ENCODE measurements around the gene SHOC2. TPM values are rescaled to one million over a fixed set of nuclear protein-coding genes. Genes with fewer than 3 reads are reported as not detected.

SHOC2 gene
- total RNA-seq, 2 experiments from 2014 or later: 43.2 to 45.6 TPM

GRCh38 chr10:110960333-110960712 is 40.9 kb downstream of the SHOC2 start:
- no peak for DNase-seq
- H3K27ac Mint-ChIP-seq: no peak overlapping the region
- no peaks in the 10 kb centered on the region for H3K9me3 Mint-ChIP-seq
- H3K4me1 Mint-ChIP-seq: peaks cover 5% of the 10 kb centered on the region
- ChIA-PET CTCF (no interaction called here), POLR2A (no interaction called here)
- H3K4me3 Mint-ChIP-seq: no peak overlapping the region
- H3K36me3 Mint-ChIP-seq (ENCODE audit: low read depth): peaks cover 11% of the 10 kb centered on the region
- no peaks in the 10 kb centered on the region for H3K27me3 Mint-ChIP-seq

GRCh38 chr10:110962443-110962842 is 43.0 kb downstream of the SHOC2 start:
- Mint-ChIP-seq H3K9me3 (no peaks in the 10 kb centered on the region), H3K4me1 (peaks cover 5% of the 10 kb centered on the region), H3K27ac (no peak overlapping the region), H3K27me3 (no peaks in the 10 kb centered on the region), H3K36me3 (ENCODE audit: low read depth) (peaks cover 14% of the 10 kb centered on the region), H3K4me3 (no peak overlapping the region)
- DNase-seq: no peak
- POLR2A ChIA-PET: interaction anchor here (0.8 kb wide), 1 partner anchor 43 kb away, joined by 3 read pairs; the partner anchor contains the start of genes BBIP1 and SHOC2
- CTCF ChIA-PET: no interaction called here

- DNase-seq: no peak
- Mint-ChIP-seq H3K27me3 (no peaks in the 10 kb centered on the region), H3K4me3 (no peak overlapping the region), H3K27ac (no peak overlapping the region), H3K4me1 (peaks cover 5% of the 10 kb centered on the region), H3K36me3 (ENCODE audit: low read depth) (peaks cover 14% of the 10 kb centered on the region), H3K9me3 (no peaks in the 10 kb centered on the region)
- POLR2A ChIA-PET: no interaction called here
- CTCF ChIA-PET: interaction anchor here (0.8 kb wide), 1 partner anchor 16 kb away, joined by 3 read pairs; no protein-coding TSS in a partner anchor
Observed at GRCh38 chr10:110963162-110963561, 43.8 kb downstream of the SHOC2 start.

GRCh38 chr10:110964681-110965080 is 45.3 kb downstream of the SHOC2 start:
- ChIA-PET POLR2A (no interaction called here), CTCF (no interaction called here)
- no peak for DNase-seq
- Mint-ChIP-seq H3K4me1 (peaks cover 5% of the 10 kb centered on the region), H3K27me3 (no peaks in the 10 kb centered on the region), H3K36me3 (ENCODE audit: low read depth) (peaks cover 9% of the 10 kb centered on the region), H3K9me3 (no peaks in the 10 kb centered on the region), H3K4me3 (no peak overlapping the region), H3K27ac (no peak overlapping the region)

GRCh38 chr10:110965216-110965615 is 45.8 kb downstream of the SHOC2 start:
- Mint-ChIP-seq H3K9me3 (no peaks in the 10 kb centered on the region), H3K4me3 (no peak overlapping the region), H3K36me3 (ENCODE audit: low read depth) (peaks cover 9% of the 10 kb centered on the region), H3K4me1 (peaks cover 5% of the 10 kb centered on the region), H3K27ac (no peak overlapping the region), H3K27me3 (no peaks in the 10 kb centered on the region)
- CTCF ChIA-PET: no interaction called here
- POLR2A ChIA-PET: no interaction called here
- DNase-seq: no peak

- H3K36me3 Mint-ChIP-seq (ENCODE audit: low read depth): peaks cover 9% of the 10 kb centered on the region
- ChIA-PET CTCF (no interaction called here), POLR2A (no interaction called here)
- no peaks in the 10 kb centered on the region for H3K27me3 Mint-ChIP-seq
- no peak overlapping the region for H3K4me3 Mint-ChIP-seq
- peaks cover 8% of the 10 kb centered on the region for H3K4me1 Mint-ChIP-seq
- DNase-seq: no peak
- no peak overlapping the region for H3K27ac Mint-ChIP-seq
- no peaks in the 10 kb centered on the region for H3K9me3 Mint-ChIP-seq
Observed at GRCh38 chr10:110966146-110966545, 46.7 kb downstream of the SHOC2 start.

- ChIA-PET POLR2A (no interaction called here), CTCF (no interaction called here)
- no peaks in the 10 kb centered on the region for H3K9me3 Mint-ChIP-seq
- no peak overlapping the region for H3K27ac Mint-ChIP-seq
- H3K27me3 Mint-ChIP-seq: no peaks in the 10 kb centered on the region
- peaks cover 12% of the 10 kb centered on the region for H3K36me3 Mint-ChIP-seq (ENCODE audit: low read depth)
- H3K4me1 Mint-ChIP-seq: peaks cover 10% of the 10 kb centered on the region
- no peak overlapping the region for H3K4me3 Mint-ChIP-seq
- no peak for DNase-seq
Observed at GRCh38 chr10:110967009-110967630, 47.7 kb downstream of the SHOC2 start.

- CTCF ChIA-PET: no interaction called here
- H3K4me1 Mint-ChIP-seq: peaks cover 6% of the 10 kb centered on the region
- no peaks in the 10 kb centered on the region for H3K9me3 Mint-ChIP-seq
- no peak overlapping the region for H3K4me3 Mint-ChIP-seq
- peaks cover 12% of the 10 kb centered on the region for H3K36me3 Mint-ChIP-seq (ENCODE audit: low read depth)
- POLR2A ChIA-PET: no interaction called here
- no peak for DNase-seq
- no peak overlapping the region for H3K27ac Mint-ChIP-seq
- H3K27me3 Mint-ChIP-seq: no peaks in the 10 kb centered on the region
Observed at GRCh38 chr10:110967645-110968044, 48.2 kb downstream of the SHOC2 start.

GRCh38 chr10:110969183-110969582 is 49.8 kb downstream of the SHOC2 start:
- Mint-ChIP-seq H3K9me3 (no peaks in the 10 kb centered on the region), H3K27ac (no peak overlapping the region), H3K36me3 (ENCODE audit: low read depth) (peaks cover 11% of the 10 kb centered on the region), H3K4me1 (peaks cover 5% of the 10 kb centered on the region), H3K27me3 (no peaks in the 10 kb centered on the region), H3K4me3 (no peak overlapping the region)
- ChIA-PET POLR2A (no interaction called here), CTCF (no interaction called here)
- no peak for DNase-seq

GRCh38 chr10:110971638-110972037 is 52.2 kb downstream of the SHOC2 start:
- Mint-ChIP-seq H3K27me3 (no peaks in the 10 kb centered on the region), H3K36me3 (ENCODE audit: low read depth) (peaks cover 11% of the 10 kb centered on the region), H3K27ac (no peak overlapping the region), H3K4me3 (no peak overlapping the region), H3K4me1 (peaks cover 5% of the 10 kb centered on the region), H3K9me3 (no peaks in the 10 kb centered on the region)
- ChIA-PET CTCF (no interaction called here), POLR2A (no interaction called here)
- DNase-seq: no peak

- H3K27ac Mint-ChIP-seq: no peak overlapping the region
- ChIA-PET POLR2A (no interaction called here), CTCF (no interaction called here)
- no peaks in the 10 kb centered on the region for H3K27me3 Mint-ChIP-seq
- no peak for DNase-seq
- H3K9me3 Mint-ChIP-seq: no peaks in the 10 kb centered on the region
- no peak overlapping the region for H3K4me3 Mint-ChIP-seq
- H3K36me3 Mint-ChIP-seq (ENCODE audit: low read depth): peaks cover 14% of the 10 kb centered on the region
- H3K4me1 Mint-ChIP-seq: peaks cover 5% of the 10 kb centered on the region
Observed at GRCh38 chr10:110972231-110973134, 53.1 kb downstream of the SHOC2 start.

- DNase-seq: no peak
- Mint-ChIP-seq H3K4me1 (peaks cover 5% of the 10 kb centered on the region), H3K36me3 (ENCODE audit: low read depth) (peaks cover 21% of the 10 kb centered on the region), H3K9me3 (no peaks in the 10 kb centered on the region), H3K27ac (no peak overlapping the region), H3K27me3 (no peaks in the 10 kb centered on the region), H3K4me3 (no peak overlapping the region)
- ChIA-PET POLR2A (no interaction called here), CTCF (no interaction called here)
Observed at GRCh38 chr10:110973400-110973799, 54.0 kb downstream of the SHOC2 start.

GRCh38 chr10:110976577-110976976 is 57.2 kb downstream of the SHOC2 start:
- peaks cover 4% of the 10 kb centered on the region for H3K9me3 Mint-ChIP-seq
- peaks cover 40% of the 10 kb centered on the region for H3K36me3 Mint-ChIP-seq (ENCODE audit: low read depth)
- POLR2A ChIA-PET: no interaction called here
- no peaks in the 10 kb centered on the region for H3K27me3 Mint-ChIP-seq
- CTCF ChIA-PET: interaction anchor here (0.7 kb wide), 2 partner anchors 26 to 79 kb away, joined by 3 read pairs; no protein-coding TSS in a partner anchor
- peaks cover 16% of the 10 kb centered on the region for H3K4me1 Mint-ChIP-seq
- H3K27ac Mint-ChIP-seq: no peak overlapping the region
- H3K4me3 Mint-ChIP-seq: no peak overlapping the region
- DNase-seq: no peak

GRCh38 chr10:110977662-110978061 is 58.3 kb downstream of the SHOC2 start:
- H3K4me3 Mint-ChIP-seq: no peak overlapping the region
- H3K27ac Mint-ChIP-seq: no peak overlapping the region
- ChIA-PET POLR2A (no interaction called here), CTCF (no interaction called here)
- DNase-seq: no peak
- peaks cover 16% of the 10 kb centered on the region for H3K4me1 Mint-ChIP-seq
- H3K27me3 Mint-ChIP-seq: no peaks in the 10 kb centered on the region
- peaks cover 40% of the 10 kb centered on the region for H3K36me3 Mint-ChIP-seq (ENCODE audit: low read depth)
- peaks cover 4% of the 10 kb centered on the region for H3K9me3 Mint-ChIP-seq
